NK-92 treated with Interleukin-12 subunit alpha and Interleukin-12 subunit beta, amount 100 ng/mL, for 24 hours (cell line): ENCODE data around the gene CISD2.
"Not testable (repeated sequence)": the region's sequence is repeated elsewhere in the genome, so short reads cannot be mapped to it uniquely, and the experiment has no call there.

ENCODE experiments used
- DNase-seq: peaks from one replicate; lab custom pipeline; 2025; lab: John Stamatoyannopoulos, UW

CISD2 gene

GRCh38 chr4:102868781-102869568 lies at the start of gene CISD2:
CISD2 (plus strand) TSS chr4:102868992; CDS start chr4:102869085, 93 bp downstream.
- peak; percentile 82 for DNase-seq

GRCh38 chr4:102819100-102819499 lies 49.7 kb upstream of the CISD2 start:
- DNase-seq: not testable (repeated sequence)

GRCh38 chr4:102819588-102820365 lies 49.0 kb upstream of the CISD2 start:
- no peak for DNase-seq

GRCh38 chr4:102823464-102823863 lies 45.3 kb upstream of the CISD2 start:
- DNase-seq: no peak

- no peak for DNase-seq
Measured at GRCh38 chr4:102823897-102824296, 44.9 kb upstream of the CISD2 start.

GRCh38 chr4:102824398-102824797 lies 44.4 kb upstream of the CISD2 start:
- no peak for DNase-seq

- peak; percentile 2 for DNase-seq
Measured at GRCh38 chr4:102825261-102826091, 43.3 kb upstream of the CISD2 start.

GRCh38 chr4:102826105-102826889 lies 42.5 kb upstream of the CISD2 start:
- no peak for DNase-seq

GRCh38 chr4:102826890-102827673 lies 41.7 kb upstream of the CISD2 start, which contains the start of gene UBE2D3:
UBE2D3 (minus strand) TSS chr4:102827551; CDS start chr4:102826508, 1,043 bp downstream.
- peak; percentile 86 for DNase-seq

GRCh38 chr4:102827674-102828496 lies 40.9 kb upstream of the CISD2 start:
- DNase-seq: peak; percentile 96

GRCh38 chr4:102828497-102828808 lies 40.3 kb upstream of the CISD2 start:
- no peak for DNase-seq

GRCh38 chr4:102829803-102830202 lies 39.0 kb upstream of the CISD2 start:
- DNase-seq: no peak

GRCh38 chr4:102832105-102832504 lies 36.7 kb upstream of the CISD2 start:
- no peak for DNase-seq

- no peak for DNase-seq
Measured at GRCh38 chr4:102832667-102833066, 36.1 kb upstream of the CISD2 start.

- DNase-seq: no peak
Measured at GRCh38 chr4:102836596-102836995, 32.2 kb upstream of the CISD2 start.

GRCh38 chr4:102842367-102842766 lies 26.4 kb upstream of the CISD2 start:
- no peak for DNase-seq

- no peak for DNase-seq
Measured at GRCh38 chr4:102843273-102843672, 25.5 kb upstream of the CISD2 start.

GRCh38 chr4:102843938-102844337 lies 24.9 kb upstream of the CISD2 start:
- DNase-seq: no peak

- DNase-seq: no peak
Measured at GRCh38 chr4:102847687-102848086, 21.1 kb upstream of the CISD2 start.

GRCh38 chr4:102849579-102850104 lies 19.1 kb upstream of the CISD2 start:
- DNase-seq: no peak
